Thyroid gland (tissue), 4 donors: ENCODE measurements around the gene CHAF1A. TPM values are rescaled to one million over a fixed set of nuclear protein-coding genes. Genes with fewer than 3 reads are reported as not detected.

Source experiments
- DNase-seq, 2 donors: peaks; one replicate each; pipeline ENCODE4 v3.0.0-alpha.2; 2019
- H3K27ac ChIP-seq, 3 donors: fragments of 200-600 bp; sonication (generic); 1 replicate in 2 of 3; 2 replicates in 1 of 3; pipeline ENCODE4 v1.5.1; 2016 to 2019; ENCODE audit warnings: mild to moderate bottlenecking in 1 of 3, moderate library complexity in 1 of 3
- H3K27me3 ChIP-seq: fragments of 200-600 bp; sonication (generic); one replicate; pipeline ENCODE4 v1.5.1; 2019
- H3K36me3 ChIP-seq, 2 donors: fragments of 200-600 bp; sonication (generic); one replicate each; pipeline ENCODE4 v1.5.1; 2016 to 2019
- H3K4me1 ChIP-seq, 2 donors: fragments of 200-600 bp; sonication (generic); one replicate each; pipeline ENCODE4 v1.5.1; 2017 to 2019
- H3K4me3 ChIP-seq, 3 donors: fragments of 200-600 bp; sonication (generic); replicated peaks in 1 of 3; 1 replicate in 2 of 3; 2 replicates in 1 of 3; pipeline ENCODE4 v1.5.1; 2016; ENCODE audit warnings: mild to moderate bottlenecking in 1 of 3
- H3K9me3 ChIP-seq: fragments of 200-600 bp; sonication (generic); one replicate; pipeline ENCODE4 v1.5.1; 2017
- CTCF ChIP-seq, 6 experiments: fragments of 200-600 bp in 3 of 6; fragments of 450-650 bp in 3 of 6; sonication (generic) in 3 of 6; IDR thresholded peaks; one replicate each; pipeline ENCODE4 v1.5.1; 2016 to 2019; ENCODE audit warnings: antibody characterized with exemption in 6 of 6, mild to moderate bottlenecking in 2 of 6, inconsistent platforms in 1 of 6, moderate library complexity in 1 of 6
- POLR2A ChIP-seq, 2 donors: fragments of 450-650 bp; IDR thresholded peaks; one replicate each; pipeline ENCODE4 v1.6.1; 2017; ENCODE audit warnings: antibody characterized with exemption in 2 of 2, mild to moderate bottlenecking in 2 of 2, moderate library complexity in 1 of 2
- WGBS, 2 donors: methylation state at CpG; one replicate each; pipeline ENCODE4 v1.1.5; 2017; 5-methylcytosine and 5-hydroxymethylcytosine counted together
- intact Hi-C: fragments of 100-400 bp; cut with DNase I; formaldehyde crosslinking; loops from one replicate; pipeline ENCODE4 v1.15.1; 2023
- total RNA-seq, 4 donors: library from RNA; depleted of rRNA; stranded (reverse); fragments of >200 nt; gene quantifications; one replicate each; pipeline ENCODE4 v1.2.3, GENCODE V29; 2016

Gene CHAF1A
- total RNA-seq, 4 donors from 2014 or later, result 4.1 to 5.1 (median 4.4) TPM

GRCh38 chr19:4362831-4363545 lies 39.5 kb upstream of the CHAF1A start:
- no peaks in the 10 kb centered on the region for H3K27me3 ChIP-seq
- H3K36me3 ChIP-seq, result peaks cover 60 to 63% of the 10 kb centered on the region in 2 donors
- H3K9me3 ChIP-seq, result no peaks in the 10 kb centered on the region
- peaks cover 4% of the 10 kb centered on the region in 2 donors for H3K4me1 ChIP-seq
- 70 to 85% methylated on average over 5 to 9 of the region's 22 CpGs for WGBS, 2 donors
- no peak for DNase-seq
- TF ChIP-seq POLR2A (IDR thresholded peaks at IDR 0.05), result no peak
- no peak for TF ChIP-seq CTCF (IDR thresholded peaks at IDR 0.05)
- no peak overlapping the region for H3K27ac ChIP-seq
- no peak overlapping the region for H3K4me3 ChIP-seq
- intact Hi-C loops, result no loop called here

- Histone ChIP-seq H3K36me3 (peaks cover 60 to 63% of the 10 kb centered on the region in 2 donors), H3K27ac (no peak overlapping the region)
- DNase-seq, result no peak
These were observed 38.7 kb upstream of the CHAF1A start for GRCh38 chr19:4363571-4364304.

GRCh38 chr19:4365341-4365740 lies 37.1 kb upstream of the CHAF1A start:
- no peak for DNase-seq
- whole genome bisulfite sequencing, 2 donors, result 89 to 100% methylated on average over 2 to 13 of the region's 16 CpGs
- no peak for TF ChIP-seq POLR2A (IDR thresholded peaks at IDR 0.05)
- TF ChIP-seq CTCF (IDR thresholded peaks at IDR 0.05), result no peak
- Histone ChIP-seq H3K4me3 (no peak overlapping the region), H3K27me3 (no peaks in the 10 kb centered on the region), H3K9me3 (no peaks in the 10 kb centered on the region), H3K4me1 (peaks cover 26 to 28% of the 10 kb centered on the region in 2 donors), H3K36me3 (peaks cover 47 to 51% of the 10 kb centered on the region in 2 donors), H3K27ac (no peak overlapping the region)
- intact Hi-C loops, result no loop called here

More at GRCh38 chr19:4363571-4364304, 38.7 kb upstream of the CHAF1A start:
- TF ChIP-seq POLR2A (IDR thresholded peaks at IDR 0.05) (no peak), CTCF (IDR thresholded peaks at IDR 0.05) (no peak)
- no peak overlapping the region for H3K4me3 ChIP-seq
- H3K4me1 ChIP-seq, result peaks cover 11 to 12% of the 10 kb centered on the region in 2 donors
- no peaks in the 10 kb centered on the region for H3K9me3 ChIP-seq
- H3K27me3 ChIP-seq, result no peaks in the 10 kb centered on the region
- intact Hi-C loops, result no loop called here
- WGBS, 2 donors, result 89 to 92% methylated on average over 18 to 19 of the region's 26 CpGs

- Histone ChIP-seq H3K4me3 (no peak overlapping the region), H3K4me1 (peaks cover 32 to 35% of the 10 kb centered on the region in 2 donors), H3K27ac (no peak overlapping the region), H3K27me3 (no peaks in the 10 kb centered on the region), H3K9me3 (no peaks in the 10 kb centered on the region), H3K36me3 (peaks cover 42 to 44% of the 10 kb centered on the region in 2 donors)
- WGBS, 2 donors, result 92 to 94% methylated on average over 14 to 17 of the region's 19 CpGs
- TF ChIP-seq POLR2A (IDR thresholded peaks at IDR 0.05) (no peak), CTCF (IDR thresholded peaks at IDR 0.05) (no peak)
- intact Hi-C loops, result no loop called here
- DNase-seq, result no peak
These were observed 36.4 kb upstream of the CHAF1A start for GRCh38 chr19:4365791-4366665.
